Smooth muscle cell of the brain vasculature (primary cell): ENCODE data around the gene PPARA.

ENCODE experiments used
- DNase-seq: peaks from one replicate; pipeline ENCODE4 v3.0.0-alpha.2; 2012; ENCODE audit warnings: low read depth, low spot score

The PPARA gene

GRCh38 chr22:46142548-46143490 lies 7.5 kb upstream of the PPARA start:
- no peak for DNase-seq

GRCh38 chr22:46143491-46144147 lies 6.7 kb upstream of the PPARA start:
- no peak for DNase-seq

GRCh38 chr22:46145361-46145851 lies 4.9 kb upstream of the PPARA start:
- DNase-seq: no peak

- no peak for DNase-seq
Observed at GRCh38 chr22:46145896-46146295, 4.4 kb upstream of the PPARA start.

- no peak for DNase-seq
Observed at GRCh38 chr22:46146329-46146728, 4.0 kb upstream of the PPARA start.

GRCh38 chr22:46147061-46147460 lies 3.3 kb upstream of the PPARA start:
- DNase-seq: no peak

GRCh38 chr22:46147471-46148267 lies 2.7 kb upstream of the PPARA start:
- no peak for DNase-seq

- no peak for DNase-seq
Observed at GRCh38 chr22:46148336-46148735, 2.0 kb upstream of the PPARA start.

- DNase-seq: no peak
Observed at GRCh38 chr22:46148816-46149511, 1.4 kb upstream of the PPARA start.

- DNase-seq: no peak
Observed at GRCh38 chr22:46149512-46150033, 753 bp upstream of the PPARA start.

- DNase-seq: no peak
Observed at GRCh38 chr22:46150655-46151477, 540 bp downstream of the PPARA start.

GRCh38 chr22:46153930-46154329 lies 3.6 kb downstream of the PPARA start:
- no peak for DNase-seq

GRCh38 chr22:46156031-46156430 lies 5.7 kb downstream of the PPARA start:
- DNase-seq: no peak

GRCh38 chr22:46158283-46158682 lies 8.0 kb downstream of the PPARA start:
- DNase-seq: no peak

GRCh38 chr22:46159212-46159611 lies 8.9 kb downstream of the PPARA start:
- DNase-seq: no peak

- DNase-seq: no peak
Observed at GRCh38 chr22:46159777-46160176, 9.5 kb downstream of the PPARA start.

GRCh38 chr22:46162285-46162684 lies 12.0 kb downstream of the PPARA start:
- no peak for DNase-seq

GRCh38 chr22:46162771-46163556 lies 12.6 kb downstream of the PPARA start:
- no peak for DNase-seq

GRCh38 chr22:46163557-46163888 lies 13.2 kb downstream of the PPARA start:
- no peak for DNase-seq

GRCh38 chr22:46165977-46166376 lies 15.7 kb downstream of the PPARA start:
- DNase-seq: no peak
